ENCODE data around the gene MBD2. TPM values are rescaled to one million over a fixed set of nuclear protein-coding genes. Genes with fewer than 3 reads are reported as not detected.

Gene MBD2
- total and polyA plus RNA-seq, 8 donors, result 62.3 to 89.6 (median 76.3) TPM

DNA sequence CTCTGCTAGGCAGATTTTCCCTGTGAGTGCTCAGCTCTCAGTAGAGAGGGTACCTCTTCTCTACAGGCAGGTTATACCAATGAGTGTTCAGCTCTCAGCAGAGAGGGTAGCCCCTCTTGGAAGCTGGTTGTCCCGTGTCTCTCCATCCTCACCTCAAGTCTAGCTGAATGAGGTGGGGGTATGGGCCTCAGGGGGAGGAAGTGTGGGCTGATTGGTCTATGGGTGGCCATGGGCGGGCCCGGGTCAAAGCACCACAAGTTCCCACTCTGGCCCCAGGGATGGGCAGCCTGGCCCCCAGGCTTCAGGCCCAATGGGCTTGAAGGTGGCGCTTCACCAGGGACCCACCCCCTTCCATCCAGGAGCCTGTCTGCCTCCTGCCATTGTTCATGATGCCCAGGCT lies 17.0 kb upstream of the MBD2 start:
- DNase-seq, result no peak
- Histone ChIP-seq H3K27ac (no peak overlapping the region), H3K4me3 (no peak overlapping the region), H3K4me1 (peaks cover 0 to 32% of the 10 kb centered on the region in 2 donors), H3K27me3 (no peaks in the 10 kb centered on the region), H3K9me3 (no peaks in the 10 kb centered on the region), H3K36me3 (no peaks in the 10 kb centered on the region)
- intact Hi-C loops (cut with DNase I), result no loop called here
- TF ChIP-seq, protein P1, sequence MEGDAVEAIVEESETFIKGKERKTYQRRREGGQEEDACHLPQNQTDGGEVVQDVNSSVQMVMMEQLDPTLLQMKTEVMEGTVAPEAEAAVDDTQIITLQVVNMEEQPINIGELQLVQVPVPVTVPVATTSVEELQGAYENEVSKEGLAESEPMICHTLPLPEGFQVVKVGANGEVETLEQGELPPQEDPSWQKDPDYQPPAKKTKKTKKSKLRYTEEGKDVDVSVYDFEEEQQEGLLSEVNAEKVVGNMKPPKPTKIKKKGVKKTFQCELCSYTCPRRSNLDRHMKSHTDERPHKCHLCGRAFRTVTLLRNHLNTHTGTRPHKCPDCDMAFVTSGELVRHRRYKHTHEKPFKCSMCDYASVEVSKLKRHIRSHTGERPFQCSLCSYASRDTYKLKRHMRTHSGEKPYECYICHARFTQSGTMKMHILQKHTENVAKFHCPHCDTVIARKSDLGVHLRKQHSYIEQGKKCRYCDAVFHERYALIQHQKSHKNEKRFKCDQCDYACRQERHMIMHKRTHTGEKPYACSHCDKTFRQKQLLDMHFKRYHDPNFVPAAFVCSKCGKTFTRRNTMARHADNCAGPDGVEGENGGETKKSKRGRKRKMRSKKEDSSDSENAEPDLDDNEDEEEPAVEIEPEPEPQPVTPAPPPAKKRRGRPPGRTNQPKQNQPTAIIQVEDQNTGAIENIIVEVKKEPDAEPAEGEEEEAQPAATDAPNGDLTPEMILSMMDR (IDR thresholded peaks at IDR 0.05), result no peak
- no peak for ATAC-seq

DNA sequence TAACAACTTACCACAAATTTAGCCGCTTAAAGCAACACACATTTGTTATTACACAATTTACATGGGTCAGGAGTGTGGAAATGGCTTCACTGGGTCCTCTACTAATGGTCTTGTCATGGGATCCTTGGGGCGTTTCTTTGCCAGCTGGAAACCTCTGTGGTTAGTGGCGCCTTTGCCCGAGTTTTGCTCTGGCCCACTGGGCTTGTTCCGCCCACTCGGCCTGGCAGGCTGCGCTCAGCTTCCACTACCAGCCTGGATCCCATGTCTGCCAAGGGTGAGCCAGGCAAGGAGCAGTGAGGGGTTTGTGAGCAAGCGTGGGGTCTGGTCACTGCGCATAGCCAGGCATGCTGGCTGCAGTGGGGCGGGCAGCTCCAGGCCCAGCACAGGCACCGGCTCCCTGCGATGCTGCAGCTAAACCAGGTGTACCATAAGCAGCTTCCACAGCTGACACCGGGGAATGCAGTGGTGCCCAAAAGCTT lies 16.2 kb upstream of the MBD2 start:
- Histone ChIP-seq H3K36me3 (no peaks in the 10 kb centered on the region), H3K27ac (peak overlapping the region in 1 of 2 donors; percentile 73), H3K4me1 (peaks cover 0 to 32% of the 10 kb centered on the region in 2 donors), H3K27me3 (no peaks in the 10 kb centered on the region), H3K4me3 (no peak overlapping the region), H3K9me3 (no peaks in the 10 kb centered on the region)
- ATAC-seq, result peak; percentile 66
- TF ChIP-seq, protein P1 (IDR thresholded peaks at IDR 0.05), result no peak
- DNase-seq, result peak in 2 of 4 donors; percentile 73 to 86
- intact Hi-C loops (cut with DNase I), result no loop called here

DNA sequence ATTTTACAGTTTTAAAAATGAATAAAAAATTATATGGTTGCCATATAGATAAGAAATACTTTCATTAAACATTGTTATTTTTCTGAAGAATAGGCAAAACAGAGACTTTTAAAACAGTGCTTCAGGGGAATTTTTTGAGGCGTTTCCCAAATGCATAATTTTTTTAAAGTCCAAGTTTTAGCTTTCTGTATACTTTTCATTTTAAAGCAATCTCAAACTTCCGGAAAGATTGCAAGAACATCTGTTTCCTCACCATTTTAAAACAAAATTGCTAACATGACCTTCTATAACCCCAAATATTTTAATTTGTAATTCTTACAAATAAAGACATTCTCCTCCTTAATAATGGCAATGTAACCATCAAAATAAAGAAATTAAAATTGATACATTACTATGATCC lies 15.1 kb upstream of the MBD2 start:
- TF ChIP-seq, protein P1 (IDR thresholded peaks at IDR 0.05), result no peak
- no peak overlapping the region for H3K4me3 ChIP-seq
- no peak for DNase-seq
- ATAC-seq, result no peak
- peaks cover 0 to 32% of the 10 kb centered on the region in 2 donors for H3K4me1 ChIP-seq
- intact Hi-C loops (cut with DNase I), result no loop called here
- H3K9me3 ChIP-seq, result no peaks in the 10 kb centered on the region
- peak overlapping the region in 1 of 2 donors; percentile 73 for H3K27ac ChIP-seq
- no peaks in the 10 kb centered on the region for H3K36me3 ChIP-seq
- no peaks in the 10 kb centered on the region for H3K27me3 ChIP-seq

DNA sequence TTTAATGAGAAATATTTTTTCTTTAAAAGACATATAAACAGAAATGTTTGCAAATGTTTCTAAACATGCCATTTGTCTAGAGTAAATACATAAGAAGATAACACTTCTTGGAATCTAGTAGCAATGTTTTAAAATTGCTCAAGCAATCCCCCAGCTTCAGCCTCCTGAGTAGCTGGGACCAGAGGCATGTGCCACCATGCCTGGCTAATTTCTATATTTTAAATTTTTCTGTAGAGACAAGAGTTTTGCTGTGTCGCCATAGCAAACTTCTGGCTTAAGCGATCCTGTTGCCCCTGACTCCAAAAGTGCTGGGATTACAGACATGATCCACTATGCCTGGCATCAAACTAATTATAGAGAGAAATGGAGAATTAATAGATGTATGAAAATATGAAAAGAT lies 14.6 kb upstream of the MBD2 start:
- Histone ChIP-seq H3K9me3 (no peaks in the 10 kb centered on the region), H3K36me3 (no peaks in the 10 kb centered on the region), H3K4me3 (no peak overlapping the region), H3K27ac (peak overlapping the region in 1 of 2 donors; percentile 73), H3K4me1 (peaks cover 0 to 32% of the 10 kb centered on the region in 2 donors), H3K27me3 (no peaks in the 10 kb centered on the region)
- intact Hi-C loops (cut with DNase I), result no loop called here
- DNase-seq (no peak), ATAC-seq (no peak)
- TF ChIP-seq, protein P1 (IDR thresholded peaks at IDR 0.05), result no peak

DNA sequence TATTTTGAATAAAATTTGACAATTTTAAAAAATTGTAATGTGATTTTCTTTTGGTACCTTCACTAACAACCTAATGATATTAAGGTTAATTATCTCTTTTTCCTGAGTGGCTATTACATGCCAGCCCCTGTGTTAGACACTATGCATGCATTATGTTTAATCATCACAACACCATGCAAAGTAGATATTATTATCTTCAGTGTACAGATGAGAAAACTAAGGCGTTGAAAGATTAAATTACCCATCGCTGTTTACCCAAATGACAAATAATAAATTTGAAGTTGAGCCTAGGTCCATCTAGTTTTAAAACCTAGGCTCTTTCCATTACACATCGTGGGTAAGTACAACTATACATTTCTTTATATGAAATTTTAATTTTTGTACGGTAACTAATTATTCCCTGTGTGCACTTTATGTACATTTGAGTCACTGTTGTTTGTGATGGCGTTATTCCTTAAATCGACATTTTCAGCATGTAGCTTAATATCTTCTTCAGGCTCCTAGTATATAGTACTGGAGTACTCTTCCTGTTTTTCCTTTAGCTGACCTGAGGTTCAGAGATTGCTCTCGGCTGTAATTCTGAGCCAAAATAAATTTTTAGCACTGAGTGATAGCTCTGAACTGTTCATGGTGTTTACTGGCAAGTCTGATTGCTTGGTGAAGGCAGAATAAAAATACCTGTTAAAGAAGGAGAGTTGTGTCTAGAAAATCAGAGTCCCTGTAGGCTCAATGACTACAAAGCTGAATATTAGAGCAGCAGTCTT lies 13.9 kb upstream of the MBD2 start:
- H3K27me3 ChIP-seq, result no peaks in the 10 kb centered on the region
- H3K4me3 ChIP-seq, result no peak overlapping the region
- TF ChIP-seq, protein P1 (IDR thresholded peaks at IDR 0.05), result no peak
- peak overlapping the region in 1 of 2 donors; percentile 73 for H3K27ac ChIP-seq
- ATAC-seq (no peak), DNase-seq (no peak)
- H3K9me3 ChIP-seq, result no peaks in the 10 kb centered on the region
- no peaks in the 10 kb centered on the region for H3K36me3 ChIP-seq
- peaks cover 0 to 32% of the 10 kb centered on the region in 2 donors for H3K4me1 ChIP-seq
- intact Hi-C loops (cut with DNase I), result no loop called here
